CD4-positive, CD25-positive, alpha-beta regulatory T cell (primary cell): ENCODE data around the gene MTRF1. TPM values are rescaled to one million over a fixed set of nuclear protein-coding genes. Genes with fewer than 3 reads are reported as not detected.

Experiments used
- ATAC-seq, 2 donors: fragments of 150-1000 bp; cut with Tn5 transposase; one replicate each; pipeline ENCODE4 v1.10.0; 2021; ENCODE audit warnings: low read depth in 2 of 2, moderate number of reproducible peaks in 2 of 2, moderate library complexity in 1 of 2
- DNase-seq, 3 donors: peaks; one replicate each; pipeline versions ENCODE4 v3.0.0 to v3.0.0-alpha.2; 2012 to 2022; ENCODE audit warnings: mixed read lengths in 1 of 3
- H3K27ac ChIP-seq: one replicate; pipeline ENCODE4 v1.7.0; 2013; ENCODE audit warnings: mild to moderate bottlenecking, low read length; ENCODE audit not compliant: insufficient read depth, poor library complexity, severe bottlenecking
- H3K27me3 ChIP-seq: one replicate; pipeline ENCODE4 v1.7.0; 2013; ENCODE audit warnings: low read length; ENCODE audit not compliant: control insufficient read depth, insufficient read depth
- H3K36me3 ChIP-seq: one replicate; pipeline ENCODE4 v1.7.0; 2013; ENCODE audit warnings: mild to moderate bottlenecking, low read length, moderate library complexity; ENCODE audit not compliant: control insufficient read depth, insufficient read depth
- H3K4me1 ChIP-seq: 2 replicates; pipeline ENCODE4 v1.7.0; 2013; ENCODE audit warnings: mild to moderate bottlenecking, low read length; ENCODE audit not compliant: insufficient read depth, control insufficient read depth, poor library complexity, severe bottlenecking
- H3K4me3 ChIP-seq: one replicate; pipeline ENCODE4 v1.7.0; 2013; ENCODE audit warnings: low read depth, mild to moderate bottlenecking, low read length, moderate library complexity
- H3K9me3 ChIP-seq, 2 experiments: 1 replicate in 1 of 2; 2 replicates in 1 of 2; pipeline ENCODE4 v1.7.0; 2013; ENCODE audit warnings: low read length in 2 of 2, mild to moderate bottlenecking in 1 of 2, moderate library complexity in 1 of 2; ENCODE audit not compliant: control insufficient read depth in 2 of 2
- H3K27ac Mint-ChIP-seq, 3 donors: one replicate each; pipeline ENCODE4 v1.8.0; 2020 to 2022; ENCODE audit warnings: mild to moderate bottlenecking in 3 of 3, mixed read lengths in 3 of 3, moderate library complexity in 2 of 3
- H3K27me3 Mint-ChIP-seq: one replicate; pipeline ENCODE4 v1.8.0; 2022; ENCODE audit warnings: mild to moderate bottlenecking, mixed read lengths
- H3K36me3 Mint-ChIP-seq: one replicate; pipeline ENCODE4 v1.8.0; 2020; ENCODE audit warnings: mixed read lengths
- H3K4me1 Mint-ChIP-seq, 4 donors: one replicate each; pipeline ENCODE4 v1.8.0; 2020 to 2022; ENCODE audit warnings: mixed read lengths in 4 of 4, mild to moderate bottlenecking in 1 of 4
- H3K4me3 Mint-ChIP-seq, 4 donors: one replicate each; pipeline ENCODE4 v1.8.0; 2020 to 2022; ENCODE audit warnings: mild to moderate bottlenecking in 4 of 4, mixed read lengths in 4 of 4, moderate library complexity in 3 of 4
- H3K9me3 Mint-ChIP-seq, 7 donors: one replicate each; pipeline ENCODE4 v1.8.0; 2020 to 2022; ENCODE audit warnings: mixed read lengths in 7 of 7, mild to moderate bottlenecking in 3 of 7, moderate library complexity in 2 of 7
- polyA plus RNA-seq, 4 donors: library from polyadenylated mRNA; unstranded; fragments of 300-500 nt; fragmentation: Illumina TruSeq; gene quantifications; one replicate each; pipeline ENCODE4 v1.2.3, GENCODE V29; 2021
- total RNA-seq: library from RNA; stranded (reverse); gene quantifications from one replicate; pipeline ENCODE4 v1.2.3, GENCODE V29; 2022

Gene MTRF1
- total and polyA plus RNA-seq, 5 donors from 2014 or later: 7.3 to 22.2 (median 13.1) TPM

DNA sequence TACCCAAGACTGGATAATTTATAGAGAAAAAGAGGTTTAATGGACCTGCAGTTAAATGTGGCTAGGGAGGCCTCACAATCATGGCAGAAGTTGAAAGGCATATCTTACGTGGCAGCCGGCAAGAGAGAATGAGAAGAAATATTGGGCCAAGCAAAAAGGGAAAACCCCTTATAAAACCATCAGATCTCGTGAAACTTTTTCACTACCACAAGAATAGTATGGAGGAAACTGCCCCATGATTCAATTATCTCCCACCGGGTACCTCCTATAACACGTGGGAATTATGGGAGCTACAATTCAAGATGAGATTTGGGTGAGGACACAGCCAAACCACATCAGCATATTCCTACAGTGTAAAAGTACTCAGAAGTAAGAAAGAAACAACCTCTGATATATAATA is 64.3 kb downstream of the MTRF1 start:
- DNase-seq: peak in 1 of 3 donors; percentile 13
- Mint-ChIP-seq H3K4me3 (no peak overlapping the region), H3K9me3 (no peaks in the 10 kb centered on the region), H3K27ac (peak overlapping the region in 1 of 3 donors; percentile 34), H3K36me3 (no peaks in the 10 kb centered on the region), H3K4me1 (peaks cover 0 to 17% (median 8%) of the 10 kb centered on the region in 4 donors), H3K27me3 (no peaks in the 10 kb centered on the region)
- H3K4me1 ChIP-seq: no peaks in the 10 kb centered on the region
- H3K27ac ChIP-seq: no peak overlapping the region
- no peak overlapping the region for H3K4me3 ChIP-seq
- no peaks in the 10 kb centered on the region for H3K36me3 ChIP-seq
- no peaks in the 10 kb centered on the region for H3K27me3 ChIP-seq
- H3K9me3 ChIP-seq: no peaks in the 10 kb centered on the region
- ATAC-seq: no peak

DNA sequence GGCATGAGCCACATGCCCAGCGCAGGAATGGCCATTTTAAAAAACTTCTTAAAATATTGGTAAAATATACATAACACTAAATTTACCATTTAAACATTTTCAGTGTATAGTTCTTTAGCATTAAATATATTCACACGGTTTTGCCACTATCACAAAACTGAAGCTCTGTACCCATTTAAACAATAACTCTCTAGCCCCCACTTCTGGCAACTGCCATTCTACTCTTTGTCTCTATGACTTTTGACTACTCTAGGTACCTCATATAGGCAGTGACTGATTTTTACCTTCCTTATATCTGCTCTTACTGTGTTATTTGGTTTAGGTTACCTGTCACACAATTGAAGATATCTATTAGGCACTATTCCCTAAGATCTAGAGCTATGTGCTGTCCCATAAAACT is 66.8 kb downstream of the MTRF1 start:
- peaks cover 12 to 42% (median 20%) of the 10 kb centered on the region in 4 donors for H3K4me1 Mint-ChIP-seq
- no peak overlapping the region for H3K27ac Mint-ChIP-seq
- peak in 1 of 3 donors; percentile 30 for DNase-seq
- peaks cover 17% of the 10 kb centered on the region for H3K4me1 ChIP-seq
- peaks cover 7% of the 10 kb centered on the region for H3K36me3 Mint-ChIP-seq
- no peaks in the 10 kb centered on the region for H3K27me3 ChIP-seq
- no peak overlapping the region for H3K4me3 ChIP-seq
- H3K9me3 ChIP-seq: no peaks in the 10 kb centered on the region
- no peaks in the 10 kb centered on the region for H3K36me3 ChIP-seq
- H3K27me3 Mint-ChIP-seq: no peaks in the 10 kb centered on the region
- no peak for ATAC-seq
- no peak overlapping the region for H3K27ac ChIP-seq
- H3K4me3 Mint-ChIP-seq: peak overlapping the region in 1 of 4 donors; percentile 17
- H3K9me3 Mint-ChIP-seq: no peaks in the 10 kb centered on the region

DNA sequence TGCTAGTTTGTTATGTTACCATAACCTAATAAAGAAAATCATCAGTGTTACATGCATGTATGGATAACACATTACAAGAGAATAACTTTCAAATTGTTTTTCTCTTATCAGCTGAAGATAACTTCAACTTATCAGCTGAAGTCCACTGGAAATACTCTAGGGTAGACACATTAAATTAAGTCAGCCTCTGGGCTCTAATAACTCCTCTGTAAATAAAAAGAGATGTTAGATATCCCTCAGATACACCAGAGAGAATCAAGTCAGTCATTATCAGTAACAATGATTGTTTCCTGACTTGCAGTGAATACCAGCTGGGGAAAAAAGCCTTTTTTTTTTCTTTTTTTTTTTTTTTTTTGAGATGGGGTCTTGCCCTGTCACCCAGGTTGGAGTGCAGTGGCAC is 67.4 kb downstream of the MTRF1 start:
- Mint-ChIP-seq H3K36me3 (peaks cover 7% of the 10 kb centered on the region), H3K27ac (no peak overlapping the region), H3K4me3 (peak overlapping the region in 1 of 4 donors; percentile 33)

DNA sequence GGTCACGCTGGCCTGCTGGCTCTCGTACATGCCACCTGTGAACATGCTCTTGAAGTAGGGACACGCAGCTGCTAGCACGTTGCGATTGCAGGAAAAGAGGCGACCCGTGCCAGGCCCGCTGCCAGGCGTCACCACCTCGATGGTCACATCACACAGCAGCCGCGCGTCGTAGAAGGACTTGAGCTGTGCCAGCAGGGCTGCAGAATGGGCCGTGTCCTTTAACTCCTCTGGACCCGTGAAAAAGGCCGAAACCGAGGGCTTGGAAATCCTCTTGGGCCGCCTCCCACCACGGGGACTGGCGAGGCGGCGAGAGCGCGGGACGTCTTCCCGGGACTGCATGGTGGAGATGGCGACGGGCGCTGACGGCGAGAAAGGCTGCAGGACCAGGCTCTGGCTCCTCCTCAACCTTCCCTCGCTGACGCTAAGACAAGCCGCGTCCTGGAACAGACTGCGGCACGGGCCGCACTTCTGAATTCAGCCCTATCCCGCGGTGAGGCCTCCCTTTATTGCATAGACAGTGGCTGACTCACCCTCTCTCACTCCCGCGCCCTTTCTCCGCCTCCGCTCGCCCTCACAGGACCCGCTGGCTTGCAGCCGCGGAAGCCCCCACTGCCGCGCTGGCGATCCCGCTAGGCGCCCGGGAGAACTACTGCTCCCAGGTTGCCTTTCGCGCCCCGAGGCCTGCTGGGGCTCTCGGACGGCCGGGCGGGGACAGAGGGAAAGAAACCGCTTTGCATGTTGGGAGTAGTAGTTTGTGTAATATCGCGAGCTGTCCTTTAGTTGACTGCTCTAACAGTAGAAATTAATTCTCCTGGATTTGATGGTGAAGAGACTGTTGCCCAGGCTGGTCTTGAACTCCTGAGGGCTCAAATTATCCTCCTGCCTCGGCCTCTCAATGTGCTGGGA is 69.2 kb downstream of the MTRF1 start, which contains the start of gene KBTBD7:
Gene KBTBD7, minus strand, starts transcription at position 651 of the 906 bp plus-strand sequence. Its CDS starts 312 bp downstream, at position 339.
- H3K4me3 ChIP-seq: peak within 1 kb of the TSS; percentile 80
- Mint-ChIP-seq H3K4me3 (peak within 1 kb of the TSS; percentile 93 to 96 (median 94)), H3K4me1 (peaks cover 21 to 53% (median 34%) of the 10 kb centered on the region in 4 donors), H3K36me3 (peaks cover 18% of the 10 kb centered on the region), H3K9me3 (peaks cover 0 to 1% (median 0%) of the 10 kb centered on the region in 7 donors), H3K27ac (peak within 1 kb of the TSS; percentile 90 to 94 (median 92)), H3K27me3 (no peaks in the 10 kb centered on the region)
- no peaks in the 10 kb centered on the region for H3K9me3 ChIP-seq
- H3K27me3 ChIP-seq: no peaks in the 10 kb centered on the region
- peak within 1 kb of the TSS; percentile 65 for H3K27ac ChIP-seq
- peak; percentile 83 to 93 (median 85) for DNase-seq
- peaks cover 23% of the 10 kb centered on the region for H3K4me1 ChIP-seq
- ATAC-seq: peak; percentile 98 to 99
- no peaks in the 10 kb centered on the region for H3K36me3 ChIP-seq

More for the DNA sequence above, 67.4 kb downstream of the MTRF1 start:
- Histone ChIP-seq H3K9me3 (no peaks in the 10 kb centered on the region), H3K27ac (no peak overlapping the region), H3K27me3 (no peaks in the 10 kb centered on the region), H3K4me3 (no peak overlapping the region), H3K4me1 (peaks cover 19% of the 10 kb centered on the region), H3K36me3 (no peaks in the 10 kb centered on the region)
- no peak for DNase-seq
- Mint-ChIP-seq H3K4me1 (peaks cover 12 to 44% (median 21%) of the 10 kb centered on the region in 4 donors), H3K27me3 (no peaks in the 10 kb centered on the region), H3K9me3 (no peaks in the 10 kb centered on the region)
- no peak for ATAC-seq

DNA sequence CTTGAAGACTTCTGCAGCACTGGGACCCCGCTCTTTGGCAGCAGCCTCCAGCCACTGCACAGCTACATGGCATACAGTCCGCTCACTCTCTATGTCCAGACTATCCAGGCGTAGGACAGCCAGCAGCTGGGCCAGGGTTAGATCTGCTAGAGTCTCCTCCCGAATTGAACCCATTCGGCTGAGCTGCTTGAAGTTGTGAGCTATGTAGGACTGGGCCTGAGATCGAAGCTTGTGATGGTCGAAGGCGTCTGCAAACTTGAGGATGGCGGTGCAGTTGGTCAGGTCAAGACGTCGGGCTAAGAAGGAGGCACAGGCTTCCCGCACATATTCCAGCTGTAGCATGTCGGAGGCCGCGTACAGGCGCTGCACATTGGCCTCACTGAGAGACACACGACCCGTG is 69.9 kb downstream of the MTRF1 start:
- H3K36me3 Mint-ChIP-seq: peaks cover 19% of the 10 kb centered on the region
- Histone ChIP-seq H3K27ac (no peak overlapping the region), H3K9me3 (no peaks in the 10 kb centered on the region), H3K4me3 (peak overlapping the region; percentile 80), H3K4me1 (peaks cover 23% of the 10 kb centered on the region), H3K27me3 (no peaks in the 10 kb centered on the region), H3K36me3 (no peaks in the 10 kb centered on the region)
- peak overlapping the region; percentile 78 to 95 (median 94) for H3K4me3 Mint-ChIP-seq
- peak overlapping the region; percentile 89 to 91 (median 90) for H3K27ac Mint-ChIP-seq
- no peaks in the 10 kb centered on the region for H3K27me3 Mint-ChIP-seq
- no peak for DNase-seq
- peaks cover 0 to 1% (median 0%) of the 10 kb centered on the region in 7 donors for H3K9me3 Mint-ChIP-seq
- H3K4me1 Mint-ChIP-seq: peaks cover 21 to 47% (median 29%) of the 10 kb centered on the region in 4 donors
- no peak for ATAC-seq

DNA sequence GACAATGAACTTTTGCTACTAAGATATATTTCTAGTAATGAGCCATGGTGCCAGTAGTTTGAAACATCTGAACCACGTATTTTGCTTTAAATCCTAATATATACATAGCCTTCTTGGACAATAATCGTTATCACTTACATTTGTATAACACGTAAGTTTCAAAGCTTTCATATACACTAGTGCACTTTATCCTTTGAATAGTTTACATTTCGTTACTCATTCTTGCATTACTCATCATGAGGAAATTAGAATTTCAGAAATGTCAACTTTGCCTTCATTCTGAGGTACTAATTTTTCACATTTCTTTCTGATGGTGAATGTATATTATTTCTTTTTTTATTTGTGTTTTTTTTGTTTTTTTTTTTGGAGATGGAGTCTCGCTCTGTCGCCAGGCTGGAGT is 74.8 kb downstream of the MTRF1 start:
- DNase-seq: no peak
- H3K36me3 ChIP-seq: no peaks in the 10 kb centered on the region
- ATAC-seq: no peak
- no peak overlapping the region for H3K4me3 ChIP-seq
- no peaks in the 10 kb centered on the region for H3K9me3 ChIP-seq
- Mint-ChIP-seq H3K36me3 (peaks cover 19% of the 10 kb centered on the region), H3K9me3 (peaks cover 0 to 3% (median 0%) of the 10 kb centered on the region in 7 donors), H3K27me3 (peaks cover under 1% of the 10 kb centered on the region), H3K4me3 (no peak overlapping the region), H3K27ac (no peak overlapping the region), H3K4me1 (peaks cover 24 to 36% (median 28%) of the 10 kb centered on the region in 4 donors)
- no peaks in the 10 kb centered on the region for H3K27me3 ChIP-seq
- peaks cover 19% of the 10 kb centered on the region for H3K4me1 ChIP-seq
- H3K27ac ChIP-seq: no peak overlapping the region

DNA sequence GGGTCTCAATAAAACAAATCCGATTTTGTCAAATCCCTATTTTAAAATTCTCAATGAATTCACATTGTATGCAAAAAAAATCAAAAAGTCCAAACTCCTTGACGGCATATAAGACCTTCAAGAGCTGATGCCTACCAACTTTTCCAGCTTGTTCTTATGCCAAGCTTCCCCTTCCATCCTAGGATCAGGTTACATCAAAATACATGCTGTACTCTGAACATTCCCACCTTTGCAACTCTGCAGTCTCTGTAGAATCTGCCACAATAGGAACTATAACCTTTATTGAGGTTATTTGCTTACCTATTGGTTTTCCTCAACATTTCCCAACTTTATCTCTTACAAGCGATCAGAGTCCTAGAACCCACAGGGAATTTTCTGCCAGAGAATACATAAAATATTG is 76.9 kb downstream of the MTRF1 start:
- Mint-ChIP-seq H3K27me3 (peaks cover 5% of the 10 kb centered on the region), H3K27ac (no peak overlapping the region), H3K4me1 (peaks cover 12 to 16% (median 15%) of the 10 kb centered on the region in 4 donors), H3K4me3 (no peak overlapping the region), H3K9me3 (peaks cover 0 to 3% (median 0%) of the 10 kb centered on the region in 7 donors), H3K36me3 (peaks cover 12% of the 10 kb centered on the region)
- DNase-seq (no peak), ATAC-seq (no peak)
- no peaks in the 10 kb centered on the region for H3K9me3 ChIP-seq
- no peaks in the 10 kb centered on the region for H3K27me3 ChIP-seq
- H3K27ac ChIP-seq: no peak overlapping the region
- no peaks in the 10 kb centered on the region for H3K36me3 ChIP-seq
- peaks cover 4% of the 10 kb centered on the region for H3K4me1 ChIP-seq
- H3K4me3 ChIP-seq: no peak overlapping the region
